GM12878 (cell line): ENCODE measurements around the gene C10orf90. TPM values are rescaled to one million over a fixed set of nuclear protein-coding genes. Genes with fewer than 3 reads are reported as not detected.

Experiments
- HDAC2 ChIP-seq: fragments of 200-600 bp; sonication (generic); IDR thresholded peaks from 2 replicates; pipeline ENCODE4 v1.6.1; 2017
- HSF1 ChIP-seq: fragments of 150-350 bp; IDR thresholded peaks from 2 replicates; pipeline ENCODE4 v1.6.1; 2014; ENCODE audit warnings: mild to moderate bottlenecking, low read depth, low read length
- KDM1A ChIP-seq: fragments of 200-600 bp; sonication (generic); IDR thresholded peaks from 2 replicates; pipeline ENCODE4 v1.6.1; 2016; ENCODE audit warnings: borderline replicate concordance
- STAT3 ChIP-seq: IDR thresholded peaks from 2 replicates; pipeline ENCODE4 v1.6.1; 2011; ENCODE audit warnings: low read depth, low read length, improper control_type of control experiment
- USF1 ChIP-seq: IDR thresholded peaks from 2 replicates; pipeline ENCODE4 v1.6.1; 2011; ENCODE audit warnings: borderline replicate concordance, low read depth, mild to moderate bottlenecking, moderate library complexity, mixed read lengths, low read length; ENCODE audit not compliant: insufficient read depth; ENCODE audit errors: extremely low read length
- polyA plus RNA-seq, 11 experiments: library from polyadenylated mRNA; depleted of rRNA in 4 of 11; unstranded in 6 of 11; stranded (reverse) in 5 of 11; fragments of >200 nt; fragmentation: Nextera tagmentation in 4 of 11; fragmentation: Illumina TruSeq in 1 of 11; extraction: Ambion mirVana in 4 of 11; extraction: Trizol in 1 of 11; gene quantifications; 1 replicate in 1 of 11; 2 replicates in 10 of 11; pipeline versions ENCODE4 v1.2.1 to v1.2.3, GENCODE V29; 2011 to 2016; ENCODE audit warnings: inconsistent platforms in 2 of 11, missing spikeins in 2 of 11, low read depth in 1 of 11
- total RNA-seq, 4 experiments: library from RNA; depleted of rRNA in 3 of 4; stranded (reverse); fragments of >200 nt in 3 of 4; fragmentation: Illumina TruSeq in 1 of 4; extraction: Trizol in 1 of 4; gene quantifications; 2 replicates each; pipeline versions ENCODE4 v1.2.1 to v1.2.3, GENCODE V29; 2013 to 2021
- TF ChIP-seq, protein P1 (sequence below): fragments of 450-650 bp; IDR thresholded peaks from 2 replicates; pipeline ENCODE4 v1.6.1; 2017; ENCODE audit warnings: borderline replicate concordance
- TF ChIP-seq, protein P2 (sequence below): fragments of 450-650 bp; IDR thresholded peaks from 2 replicates; pipeline ENCODE4 v1.6.1; 2017; ENCODE audit warnings: mild to moderate bottlenecking, low read depth, inconsistent platforms; ENCODE audit not compliant: poor library complexity, severe bottlenecking

C10orf90 gene
- total and polyA plus RNA-seq, 10 of the 15 experiments (the other 5 are each of a cell fraction or from before 2014, with no cell fraction given) = 0.04 TPM; not detected in 9

DNA sequence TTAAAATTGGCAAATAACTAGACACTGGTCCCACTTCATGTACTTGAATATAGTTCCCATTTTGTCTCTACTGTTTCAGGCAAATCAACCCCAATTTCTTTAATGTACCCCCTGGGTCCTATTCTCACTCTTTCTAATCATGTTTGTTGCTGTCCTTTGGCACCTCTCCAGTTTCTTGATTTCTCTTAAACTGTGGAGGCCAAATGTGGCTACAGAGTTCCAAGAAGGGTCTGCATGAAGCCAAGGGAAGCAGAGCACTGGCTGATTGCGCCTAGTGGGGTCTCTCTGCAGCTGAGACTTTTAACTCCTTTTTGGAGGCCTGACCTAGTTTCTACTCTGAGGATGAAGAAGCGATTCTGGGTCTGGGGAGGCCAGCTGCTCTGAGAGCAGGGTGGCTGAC lies 275.5 kb downstream of the C10orf90 start (continued):
- TF ChIP-seq, protein P1, sequence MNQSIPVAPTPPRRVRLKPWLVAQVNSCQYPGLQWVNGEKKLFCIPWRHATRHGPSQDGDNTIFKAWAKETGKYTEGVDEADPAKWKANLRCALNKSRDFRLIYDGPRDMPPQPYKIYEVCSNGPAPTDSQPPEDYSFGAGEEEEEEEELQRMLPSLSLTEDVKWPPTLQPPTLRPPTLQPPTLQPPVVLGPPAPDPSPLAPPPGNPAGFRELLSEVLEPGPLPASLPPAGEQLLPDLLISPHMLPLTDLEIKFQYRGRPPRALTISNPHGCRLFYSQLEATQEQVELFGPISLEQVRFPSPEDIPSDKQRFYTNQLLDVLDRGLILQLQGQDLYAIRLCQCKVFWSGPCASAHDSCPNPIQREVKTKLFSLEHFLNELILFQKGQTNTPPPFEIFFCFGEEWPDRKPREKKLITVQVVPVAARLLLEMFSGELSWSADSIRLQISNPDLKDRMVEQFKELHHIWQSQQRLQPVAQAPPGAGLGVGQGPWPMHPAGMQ = no peak
- TF ChIP-seq, protein P2, sequence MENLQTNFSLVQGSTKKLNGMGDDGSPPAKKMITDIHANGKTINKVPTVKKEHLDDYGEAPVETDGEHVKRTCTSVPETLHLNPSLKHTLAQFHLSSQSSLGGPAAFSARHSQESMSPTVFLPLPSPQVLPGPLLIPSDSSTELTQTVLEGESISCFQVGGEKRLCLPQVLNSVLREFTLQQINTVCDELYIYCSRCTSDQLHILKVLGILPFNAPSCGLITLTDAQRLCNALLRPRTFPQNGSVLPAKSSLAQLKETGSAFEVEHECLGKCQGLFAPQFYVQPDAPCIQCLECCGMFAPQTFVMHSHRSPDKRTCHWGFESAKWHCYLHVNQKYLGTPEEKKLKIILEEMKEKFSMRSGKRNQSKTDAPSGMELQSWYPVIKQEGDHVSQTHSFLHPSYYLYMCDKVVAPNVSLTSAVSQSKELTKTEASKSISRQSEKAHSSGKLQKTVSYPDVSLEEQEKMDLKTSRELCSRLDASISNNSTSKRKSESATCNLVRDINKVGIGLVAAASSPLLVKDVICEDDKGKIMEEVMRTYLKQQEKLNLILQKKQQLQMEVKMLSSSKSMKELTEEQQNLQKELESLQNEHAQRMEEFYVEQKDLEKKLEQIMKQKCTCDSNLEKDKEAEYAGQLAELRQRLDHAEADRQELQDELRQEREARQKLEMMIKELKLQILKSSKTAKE = no peak
- TF ChIP-seq HDAC2 = no peak
- no peak for TF ChIP-seq KDM1A
- no peak for TF ChIP-seq HSF1
- TF ChIP-seq STAT3 = no peak
- TF ChIP-seq USF1 = no peak
- TF ChIP-seq, all 136 proteins: peak for 0
